GM10266 (cell line): ENCODE results near the gene CCDC92.

Source experiments
- DNase-seq: peaks from one replicate; pipeline ENCODE4 v3.0.0; 2012; ENCODE audit errors: extremely low spot score
- TF ChIP-seq, protein P1 (sequence below): IDR thresholded peaks from 2 replicates; pipeline ENCODE4 v1.5.1; 2012; ENCODE audit warnings: mild to moderate bottlenecking, low read depth; ENCODE audit not compliant: control insufficient read depth, insufficient read depth; ENCODE audit errors: missing control alignments

The CCDC92 gene

DNA sequence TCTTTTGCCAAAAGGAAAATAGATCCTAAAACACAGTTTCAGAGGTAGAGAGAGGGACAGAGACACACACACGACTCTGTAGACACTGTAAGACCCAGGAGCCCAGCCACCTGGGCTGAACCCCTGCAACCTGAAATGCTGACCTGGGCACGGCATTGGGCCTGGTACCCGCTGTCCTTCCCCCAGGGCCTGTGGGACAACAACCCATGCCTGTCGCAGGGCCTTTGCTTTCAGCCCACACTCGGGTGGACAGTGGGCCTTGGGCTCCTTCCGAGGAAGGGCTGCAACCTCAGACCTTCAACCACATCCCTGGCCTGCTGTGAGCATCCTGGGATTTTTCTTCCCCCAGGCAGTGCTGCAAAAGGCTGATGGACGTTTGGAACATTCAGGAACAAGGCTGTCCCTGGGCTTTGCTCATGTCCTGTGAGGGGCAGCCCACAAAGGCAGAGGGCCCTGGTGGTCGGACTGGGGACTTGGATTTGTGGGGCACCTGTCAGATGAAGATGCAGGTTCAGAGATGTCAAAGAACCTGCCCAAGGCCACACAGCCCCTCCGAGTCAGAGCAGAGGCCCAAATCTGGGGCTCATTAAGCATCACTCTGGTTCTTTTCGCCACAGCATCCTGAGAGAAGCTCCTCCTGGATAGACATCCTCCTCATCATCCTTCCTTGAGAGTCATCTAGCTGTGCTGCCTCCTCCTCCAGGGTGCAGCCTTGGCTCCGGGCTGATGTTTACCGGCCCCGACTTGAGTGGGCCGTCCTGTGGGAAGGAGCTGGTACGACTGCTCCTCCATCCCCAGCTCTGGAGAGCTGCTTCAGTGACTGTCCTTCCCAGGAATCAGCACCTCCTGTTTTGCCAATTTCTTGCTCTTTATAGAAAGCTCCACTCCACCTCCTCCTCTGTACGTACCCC lies 32.7 kb downstream of the CCDC92 start:
- TF ChIP-seq, protein P1, sequence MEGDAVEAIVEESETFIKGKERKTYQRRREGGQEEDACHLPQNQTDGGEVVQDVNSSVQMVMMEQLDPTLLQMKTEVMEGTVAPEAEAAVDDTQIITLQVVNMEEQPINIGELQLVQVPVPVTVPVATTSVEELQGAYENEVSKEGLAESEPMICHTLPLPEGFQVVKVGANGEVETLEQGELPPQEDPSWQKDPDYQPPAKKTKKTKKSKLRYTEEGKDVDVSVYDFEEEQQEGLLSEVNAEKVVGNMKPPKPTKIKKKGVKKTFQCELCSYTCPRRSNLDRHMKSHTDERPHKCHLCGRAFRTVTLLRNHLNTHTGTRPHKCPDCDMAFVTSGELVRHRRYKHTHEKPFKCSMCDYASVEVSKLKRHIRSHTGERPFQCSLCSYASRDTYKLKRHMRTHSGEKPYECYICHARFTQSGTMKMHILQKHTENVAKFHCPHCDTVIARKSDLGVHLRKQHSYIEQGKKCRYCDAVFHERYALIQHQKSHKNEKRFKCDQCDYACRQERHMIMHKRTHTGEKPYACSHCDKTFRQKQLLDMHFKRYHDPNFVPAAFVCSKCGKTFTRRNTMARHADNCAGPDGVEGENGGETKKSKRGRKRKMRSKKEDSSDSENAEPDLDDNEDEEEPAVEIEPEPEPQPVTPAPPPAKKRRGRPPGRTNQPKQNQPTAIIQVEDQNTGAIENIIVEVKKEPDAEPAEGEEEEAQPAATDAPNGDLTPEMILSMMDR, result no peak
- DNase-seq, result no peak

DNA sequence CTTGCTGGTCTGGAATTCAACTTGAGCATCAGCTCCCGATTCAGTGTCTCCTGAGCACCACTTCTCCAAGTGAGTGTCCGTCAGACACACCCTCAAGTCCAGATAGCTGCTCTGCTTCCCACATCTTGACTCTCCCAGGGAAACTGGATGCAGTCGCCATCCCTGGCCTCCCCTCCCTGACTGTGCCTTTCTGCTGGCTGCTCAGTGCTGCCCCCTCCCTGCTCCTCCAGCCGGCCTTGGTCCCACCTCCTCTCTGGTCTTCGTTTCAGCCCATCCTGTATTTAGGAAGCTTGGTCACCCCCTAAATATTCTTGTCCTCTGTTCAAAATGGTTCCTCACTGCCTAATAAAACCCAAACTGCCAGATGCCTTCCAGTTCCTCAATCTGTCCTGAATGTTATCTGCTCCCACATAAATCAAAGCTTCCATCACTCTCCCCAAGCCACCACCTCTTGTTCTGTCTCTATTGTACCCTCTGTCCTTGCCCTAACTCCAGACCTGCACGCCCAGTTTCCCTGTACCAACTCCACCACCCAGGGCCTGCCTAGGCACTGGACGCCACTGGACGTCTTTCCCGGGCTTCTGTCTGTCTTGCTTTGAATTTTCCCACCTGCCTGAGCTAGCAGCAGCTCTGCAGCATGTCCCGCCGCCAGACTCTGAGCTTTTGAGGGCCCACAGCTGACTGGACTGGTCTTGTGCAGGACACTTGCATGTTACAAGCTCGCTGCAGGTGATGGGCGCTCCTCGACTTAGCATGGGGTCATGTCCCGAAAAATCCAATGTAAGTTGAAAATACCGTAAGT lies 33.8 kb downstream of the CCDC92 start:
- TF ChIP-seq, protein P1, result peak; percentile 20
- DNase-seq, result no peak

DNA sequence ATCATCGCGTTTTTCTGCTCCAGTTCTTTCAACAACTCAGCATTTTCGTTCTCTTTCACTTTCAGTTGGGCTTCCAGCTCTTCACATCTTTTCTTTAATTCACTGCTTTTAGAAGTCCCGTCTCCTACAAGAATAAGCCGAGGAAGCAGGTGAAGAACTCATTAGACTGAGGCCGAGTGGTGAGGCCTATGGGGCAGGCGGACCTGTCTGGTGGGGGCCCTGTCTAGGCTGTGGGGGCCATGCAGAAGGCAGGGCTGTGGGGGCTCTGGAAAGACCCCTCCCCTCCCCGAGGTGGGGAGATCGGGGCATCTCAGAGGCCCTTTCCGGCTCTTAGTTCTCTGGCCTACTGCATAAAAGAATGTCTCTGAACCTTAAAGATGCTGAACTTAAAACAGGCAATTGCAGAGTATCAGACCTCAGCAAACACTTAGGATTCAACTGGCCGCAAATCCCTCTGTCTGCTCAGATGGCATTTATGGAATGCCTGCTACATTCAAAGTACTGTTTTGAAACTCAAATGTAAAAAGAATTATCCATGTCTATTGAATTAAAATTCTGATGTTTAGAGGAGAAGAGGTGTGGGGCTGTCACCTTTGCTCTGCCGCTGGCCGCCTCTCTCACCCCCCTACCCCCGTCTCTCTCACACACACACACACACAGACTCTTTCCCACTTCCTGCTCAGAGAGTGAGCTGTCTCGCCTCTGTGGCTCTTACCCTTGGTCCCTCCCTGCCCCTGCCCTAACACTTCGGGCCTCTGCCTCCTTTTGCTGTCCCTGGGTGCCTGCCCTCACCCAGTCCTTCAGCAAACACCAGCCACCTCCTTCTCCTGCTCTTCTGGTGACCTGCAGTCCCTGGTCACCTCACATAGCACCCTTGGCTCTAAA lies 34.7 kb downstream of the CCDC92 start:
- TF ChIP-seq, protein P1, result no peak
- peak; percentile 58 for DNase-seq

DNA sequence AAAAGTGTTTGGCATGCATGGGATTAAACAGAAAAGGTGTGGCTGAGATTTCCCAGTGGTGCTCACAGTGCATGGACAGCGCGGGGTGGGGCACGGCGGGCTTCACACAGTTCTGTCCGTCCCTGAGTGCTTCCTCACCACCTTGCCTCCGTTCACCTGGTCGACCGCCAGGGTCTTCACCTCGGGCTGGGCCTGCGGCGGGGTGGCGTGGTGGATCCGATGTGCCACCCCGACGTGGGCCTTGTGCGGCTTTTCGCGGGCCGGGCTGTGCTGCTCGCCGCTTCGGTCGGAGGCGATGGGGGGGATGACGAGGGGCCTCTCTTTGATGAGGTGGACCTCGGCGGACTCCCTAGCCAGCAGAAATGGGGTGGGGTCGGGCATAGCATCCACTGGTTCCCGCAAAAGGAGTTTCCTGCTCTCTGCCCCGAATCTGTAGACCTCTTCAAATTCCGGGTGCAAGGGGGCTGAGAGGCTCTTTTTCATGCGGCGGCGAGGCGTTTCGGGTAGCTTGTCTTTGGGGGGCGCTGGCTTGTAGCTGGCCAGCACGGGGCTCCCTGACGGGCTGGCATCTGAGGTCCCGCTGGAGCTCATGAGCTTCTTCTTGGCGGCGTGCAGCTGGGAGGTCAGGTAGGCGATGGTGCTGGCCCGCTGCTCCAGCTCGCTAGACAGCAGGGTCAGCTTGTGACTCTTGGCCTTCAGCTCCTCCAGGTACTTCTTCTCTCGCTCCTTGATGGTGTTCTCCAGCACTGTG lies 35.5 kb downstream of the CCDC92 start:
- TF ChIP-seq, protein P1, result no peak
- DNase-seq, result no peak

DNA sequence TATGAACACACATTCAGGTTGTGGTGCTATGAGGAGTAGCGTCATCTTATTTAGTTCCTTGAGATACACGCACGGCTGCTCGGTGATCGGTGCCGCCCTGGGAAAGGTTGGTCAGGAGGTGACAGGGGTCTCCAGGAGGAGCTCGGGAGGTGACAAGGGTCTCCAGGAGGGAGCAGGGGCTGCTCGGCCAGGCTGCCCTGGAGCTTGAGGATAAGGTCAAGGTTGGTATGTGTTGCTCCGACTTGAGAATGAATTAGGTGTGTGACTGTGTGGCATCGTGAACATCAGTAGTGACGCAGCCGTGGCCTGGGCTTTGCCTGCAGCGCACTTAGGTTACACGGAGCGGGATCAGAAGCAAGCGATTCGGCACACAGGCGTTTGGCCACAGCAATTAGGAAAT lies 36.2 kb downstream of the CCDC92 start:
- DNase-seq, result no peak
- TF ChIP-seq, protein P1, result no peak

DNA sequence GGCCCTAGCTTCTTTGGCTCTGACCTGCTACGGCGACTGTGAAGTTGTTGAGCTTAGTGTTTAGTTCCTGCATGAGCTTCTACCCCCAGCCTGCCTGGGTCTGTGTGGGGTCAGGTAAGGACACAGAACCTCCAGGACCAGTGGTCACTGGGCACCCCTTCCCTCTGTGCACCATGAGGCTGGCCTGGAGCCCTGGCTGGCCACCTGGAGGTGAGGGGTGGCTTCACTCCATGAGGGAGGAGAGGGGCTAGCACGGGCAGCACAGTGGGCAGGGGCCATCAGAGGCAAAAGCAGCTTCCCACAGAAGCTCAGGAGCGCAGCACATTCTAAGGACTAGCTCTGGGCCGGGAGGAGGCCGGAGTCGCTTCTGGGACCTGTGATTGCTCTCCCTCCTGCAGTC lies 36.7 kb downstream of the CCDC92 start:
- TF ChIP-seq, protein P1, result no peak
- no peak for DNase-seq
